GM19324 (cell line): ENCODE results near the gene ALDH4A1.
"Not testable (repeated sequence)": the region's sequence is repeated elsewhere in the genome, so short reads cannot be mapped to it uniquely, and the experiment has no call there.

Experiments used
- ATAC-seq: cut with Tn5 transposase; IDR thresholded peaks from one replicate; pipeline ENCODE4 v1.9.1; 2021; ENCODE audit warnings: mild to moderate bottlenecking, moderate library complexity; ENCODE audit not compliant: unreplicated experiment, low FRiP score

Gene ALDH4A1

DNA sequence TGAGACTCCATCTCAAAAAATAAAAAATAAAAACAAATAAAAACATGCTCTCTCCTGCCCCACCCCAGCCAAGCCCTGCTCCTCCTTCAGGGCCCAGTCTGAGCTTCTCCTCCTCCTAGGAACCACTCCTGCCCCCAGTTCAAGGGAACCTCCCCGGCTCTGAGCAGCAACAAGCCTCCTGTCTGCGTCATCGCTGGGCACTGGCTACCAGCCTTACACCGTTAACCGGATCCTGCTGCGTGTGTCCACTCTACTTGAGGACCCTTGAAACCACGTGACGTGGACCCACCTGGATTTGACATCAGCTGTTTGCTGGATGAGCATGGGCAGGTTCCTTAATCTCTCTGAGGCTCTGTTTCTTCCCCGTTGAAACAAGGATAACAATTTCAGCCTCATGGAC, 41.3 kb downstream of the ALDH4A1 start:
- ATAC-seq: no peak

DNA sequence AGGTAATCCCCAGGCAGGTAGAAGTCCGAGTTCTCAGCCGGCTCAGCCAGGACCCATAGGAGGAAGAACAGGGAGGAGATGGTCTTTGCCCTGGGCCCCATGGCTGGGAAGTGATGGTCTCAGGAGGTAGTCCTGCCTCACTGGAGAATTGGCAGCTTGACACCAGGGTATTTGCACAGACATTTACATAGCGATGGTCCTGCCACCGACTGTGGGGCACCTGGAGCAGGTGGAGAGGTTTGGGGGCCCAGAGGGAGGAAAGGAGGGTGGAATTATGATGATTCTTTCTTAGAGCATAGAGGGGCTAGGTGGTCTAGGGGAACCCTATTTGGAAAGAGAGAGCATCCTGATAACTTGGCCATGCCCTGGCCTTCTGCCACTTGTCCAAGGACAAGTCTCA, 42.8 kb downstream of the ALDH4A1 start, which contains the start of gene TAS1R2:
Gene TAS1R2, minus strand, starts transcription at position 101 of the 400 bp plus-strand sequence. Its CDS starts 0 bp downstream, at position 101.
- no peak for ATAC-seq

DNA sequence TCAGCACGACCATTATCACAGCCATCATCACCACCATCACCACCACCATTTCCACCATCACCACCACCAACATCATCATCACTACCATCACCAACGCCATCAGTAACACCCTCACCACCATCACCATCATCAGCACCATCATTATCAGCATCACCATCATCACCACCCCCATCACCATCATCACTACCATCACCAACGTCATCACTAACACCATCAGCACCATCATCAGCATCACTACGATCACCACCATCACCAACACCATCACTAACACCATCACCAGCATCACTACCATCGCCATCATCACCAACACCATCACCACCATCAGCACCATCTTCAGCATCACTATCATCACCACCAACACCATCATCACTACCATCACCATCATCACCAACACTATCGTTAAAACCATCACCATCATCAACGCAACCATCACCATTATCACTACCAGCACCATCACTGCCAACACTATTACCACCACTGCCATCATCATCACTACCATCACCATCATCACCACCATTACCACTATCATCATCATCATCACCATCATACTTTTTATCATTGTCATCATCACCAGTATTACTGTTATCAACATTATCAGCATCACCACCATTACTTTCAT, 44.2 kb downstream of the ALDH4A1 start:
- no peak for ATAC-seq

DNA sequence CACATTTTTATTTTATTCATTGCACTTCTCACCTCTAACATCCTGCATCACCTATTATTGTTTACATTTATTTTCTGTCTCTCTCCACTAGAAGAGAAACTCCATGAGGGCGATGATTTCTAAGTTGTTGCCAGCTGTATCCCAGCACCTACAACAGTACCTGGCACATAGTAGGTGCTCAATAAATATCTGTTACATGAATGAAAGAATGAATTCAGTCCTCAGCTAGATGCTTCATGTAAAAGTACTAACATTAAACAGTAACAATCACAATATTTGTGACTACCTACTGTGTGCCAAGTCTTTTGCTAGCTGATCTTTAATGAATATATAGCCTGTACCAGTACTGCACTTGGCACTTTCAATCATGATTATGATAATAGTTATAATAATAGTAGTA, 45.9 kb downstream of the ALDH4A1 start:
- ATAC-seq: no peak

DNA sequence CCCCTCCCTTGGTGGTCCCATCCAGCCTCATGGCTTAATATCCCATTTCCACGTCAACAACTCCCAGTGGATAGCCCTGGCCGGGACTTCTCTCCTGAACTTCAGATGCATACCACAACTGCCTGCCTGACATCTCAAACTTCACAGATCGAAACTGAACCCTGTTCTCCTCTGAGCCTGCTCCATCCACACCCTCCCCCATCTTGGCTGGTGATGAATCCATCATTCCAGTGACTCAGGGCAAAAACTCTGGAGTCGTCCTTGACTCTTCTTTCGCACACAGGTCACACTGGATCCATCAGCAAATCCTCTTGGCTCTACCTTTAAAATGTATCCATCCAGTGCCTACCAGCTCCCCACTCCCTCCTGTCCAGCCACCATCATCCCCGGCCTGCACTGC, 46.8 kb downstream of the ALDH4A1 start:
- ATAC-seq: no peak

DNA sequence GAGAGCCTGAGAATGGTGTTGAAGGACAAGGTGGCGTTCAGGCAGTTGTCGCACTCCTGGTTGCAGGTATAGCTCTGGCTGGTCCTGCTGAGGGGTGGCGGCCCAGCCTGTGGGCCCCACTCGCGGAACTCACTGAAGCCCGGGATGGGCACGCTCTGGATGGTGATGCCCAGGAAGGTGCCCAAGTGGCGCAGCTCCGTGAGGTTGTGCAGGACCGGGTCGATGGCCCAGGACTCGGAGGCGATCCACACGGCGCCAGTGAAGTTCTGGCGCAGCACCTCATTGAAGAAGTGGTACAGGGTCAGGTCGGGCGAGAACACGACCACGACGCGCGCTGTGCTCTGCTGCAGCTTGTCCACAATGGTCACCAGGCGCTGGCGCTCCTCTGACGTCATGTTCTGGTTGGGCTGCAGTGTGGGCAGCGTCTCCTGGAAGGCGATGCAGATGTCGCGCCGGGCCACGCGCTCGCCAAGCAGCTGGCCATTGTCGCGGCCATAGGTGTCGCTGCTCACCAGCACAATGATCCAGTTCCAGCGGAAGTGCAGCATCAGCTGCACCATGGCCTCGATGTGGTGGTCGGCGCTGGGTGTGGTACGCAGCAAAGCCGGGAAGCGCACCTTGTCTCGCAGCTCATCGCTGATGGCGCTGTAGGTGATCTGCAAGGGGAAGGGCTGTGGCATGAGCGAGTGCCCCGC, 47.9 kb downstream of the ALDH4A1 start:
- ATAC-seq: no peak

DNA sequence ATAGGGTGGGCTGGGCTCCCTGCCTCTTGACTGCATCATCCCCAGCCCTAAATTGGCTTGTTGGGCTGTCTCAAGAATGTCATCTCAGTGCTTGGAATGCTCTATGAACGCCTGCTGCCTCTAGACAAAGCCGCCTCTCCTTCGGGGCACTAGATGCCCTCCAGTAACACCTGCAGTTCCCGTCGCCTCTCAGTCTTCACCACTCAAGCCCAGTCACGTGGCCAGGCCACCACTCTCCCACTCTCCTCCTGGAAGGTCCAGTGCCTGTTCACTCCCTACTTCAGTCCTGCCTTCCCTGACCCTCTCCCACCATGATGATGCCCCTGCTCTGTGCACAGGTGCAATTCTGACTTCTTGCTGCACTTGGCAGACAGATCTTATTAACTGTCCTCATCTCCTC, 49.9 kb downstream of the ALDH4A1 start:
- no peak for ATAC-seq

DNA sequence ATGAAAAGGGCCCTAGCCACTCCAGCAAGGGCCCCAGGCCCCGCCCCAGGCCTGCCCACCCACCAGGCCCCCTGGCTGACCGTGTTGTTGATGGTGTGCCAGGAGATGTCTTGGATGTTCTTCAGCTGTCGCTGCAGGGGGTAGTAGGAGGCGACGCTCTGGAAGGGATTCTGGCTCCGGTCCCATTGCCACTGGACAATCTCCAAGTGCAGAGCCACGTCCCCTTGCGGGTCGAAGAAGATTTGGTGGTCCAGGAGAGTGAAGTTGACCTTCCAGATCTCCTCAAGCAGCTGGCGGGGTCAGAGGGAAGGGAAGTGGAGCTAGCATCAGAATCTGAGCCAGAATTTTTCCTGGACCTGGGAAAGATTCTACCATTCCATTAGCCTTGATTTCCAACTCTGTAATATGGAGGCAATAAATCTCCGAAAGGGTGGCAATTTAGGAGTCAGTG, 53.1 kb downstream of the ALDH4A1 start:
- no peak for ATAC-seq

DNA sequence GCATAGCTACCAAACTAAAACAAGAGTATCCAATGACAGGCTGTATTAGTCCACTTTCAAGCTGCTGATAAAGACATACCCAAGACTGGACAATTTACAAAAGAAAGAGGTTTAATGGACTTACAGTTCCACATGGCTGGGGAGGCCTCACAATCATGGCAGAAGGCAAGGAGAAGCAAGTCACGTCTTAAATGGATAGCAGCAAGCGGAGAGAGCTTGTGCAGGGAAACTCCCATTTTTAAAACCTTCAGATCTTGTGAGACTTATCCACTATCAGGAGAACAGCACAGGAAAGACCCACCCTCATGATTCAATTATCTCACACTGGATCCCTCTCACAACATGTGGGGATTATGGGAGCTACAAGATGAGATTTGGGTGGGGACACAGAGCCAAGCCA, 54.6 kb downstream of the ALDH4A1 start:
- not testable (repeated sequence) for ATAC-seq

DNA sequence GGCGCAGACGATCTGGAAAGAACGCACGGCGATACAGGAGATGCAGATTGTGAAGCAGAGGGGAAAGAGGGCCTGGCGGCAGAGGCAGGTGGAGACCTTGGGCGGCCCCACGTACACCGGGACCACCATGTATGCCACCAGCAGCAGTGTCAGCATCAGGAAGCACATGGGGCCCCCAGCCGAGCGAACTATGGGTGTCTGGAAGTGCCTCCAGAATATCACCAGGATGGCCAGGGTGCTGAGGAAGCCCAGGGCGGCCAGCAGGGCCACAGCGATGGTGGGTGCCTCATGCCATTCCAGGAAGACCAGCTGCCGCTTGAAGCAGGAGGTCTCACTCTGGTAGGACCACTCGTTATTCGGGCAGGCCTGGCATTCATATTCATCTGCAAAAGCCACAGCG, 62.2 kb downstream of the ALDH4A1 start:
- ATAC-seq: no peak

DNA sequence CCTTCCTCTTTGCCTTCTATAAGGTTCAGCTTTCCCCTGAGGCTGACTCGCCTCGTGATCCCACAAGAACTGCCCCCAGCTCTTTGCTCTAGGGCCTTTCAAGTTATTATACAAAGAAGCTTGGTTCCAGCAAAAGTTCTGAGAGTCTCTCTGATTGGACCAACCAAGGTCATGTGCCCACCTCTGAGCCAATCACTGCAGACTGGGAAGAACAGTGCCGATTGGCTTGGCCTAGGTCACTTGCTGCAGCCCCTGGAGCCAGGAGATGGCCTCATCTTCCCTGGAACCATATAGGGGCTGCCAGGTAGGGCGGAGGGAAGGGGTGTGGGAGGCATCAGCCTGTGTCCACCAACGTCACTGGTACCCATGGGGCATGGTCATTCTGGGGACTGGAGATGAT, 65.7 kb downstream of the ALDH4A1 start:
- ATAC-seq: no peak

DNA sequence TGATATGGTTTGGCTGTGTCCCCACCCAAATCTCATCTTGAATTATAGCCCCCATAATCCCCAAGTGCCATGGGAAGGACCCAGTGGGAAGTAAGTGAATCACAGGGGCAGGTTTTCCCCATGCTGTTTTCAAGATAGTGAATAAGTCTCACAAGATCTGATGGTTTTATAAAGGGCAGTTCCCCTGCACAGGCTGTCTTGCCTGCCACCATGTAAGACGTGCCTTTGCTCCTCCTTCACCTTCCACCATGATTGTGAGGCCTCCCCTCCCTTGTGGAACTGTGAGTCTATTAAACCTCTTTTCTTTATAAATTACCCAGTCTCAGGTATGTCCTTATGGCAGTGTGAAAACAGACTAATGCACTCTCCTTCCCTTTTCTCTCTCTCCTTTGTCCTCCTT, 70.0 kb downstream of the ALDH4A1 start:
- not testable (repeated sequence) for ATAC-seq

DNA sequence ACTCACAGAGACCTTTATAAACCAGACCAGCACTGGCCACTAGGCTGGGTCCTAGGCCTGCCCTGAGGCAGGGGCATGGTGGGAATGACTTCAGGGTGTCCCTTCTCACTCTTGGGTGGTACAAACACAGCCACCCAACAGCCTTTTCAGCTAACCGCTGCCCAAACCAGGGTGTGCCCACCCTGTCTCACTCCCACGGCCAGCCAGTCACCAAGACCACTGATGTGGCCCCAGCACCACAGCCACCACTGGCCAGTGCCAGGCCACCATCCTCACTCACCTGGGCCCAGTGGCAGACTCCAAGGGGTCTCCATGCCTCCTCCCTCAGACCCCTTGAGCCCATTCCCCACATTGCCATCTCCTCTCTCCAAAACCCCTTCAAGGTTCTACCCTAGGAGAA, 70.7 kb downstream of the ALDH4A1 start:
- no peak for ATAC-seq

DNA sequence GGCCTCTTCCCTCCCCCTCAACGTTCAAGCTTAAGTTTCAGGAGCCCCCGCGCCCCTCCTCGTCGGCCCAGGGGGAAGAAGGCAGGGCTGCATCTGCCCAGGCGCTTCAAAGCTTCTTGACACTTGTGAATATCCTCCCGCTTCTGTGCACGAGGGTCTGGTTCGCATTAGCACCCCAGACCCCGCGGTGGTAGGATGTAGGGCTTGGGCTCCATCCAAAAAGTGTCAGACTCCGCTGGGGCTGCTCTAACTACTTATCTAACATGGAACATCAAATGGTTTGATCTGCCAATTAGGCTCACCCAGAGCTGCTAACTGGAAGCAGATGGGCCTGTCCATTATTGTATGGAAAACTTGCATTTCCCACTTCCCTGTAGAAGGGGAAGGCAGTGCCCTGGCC, 71.8 kb downstream of the ALDH4A1 start:
- no peak for ATAC-seq

DNA sequence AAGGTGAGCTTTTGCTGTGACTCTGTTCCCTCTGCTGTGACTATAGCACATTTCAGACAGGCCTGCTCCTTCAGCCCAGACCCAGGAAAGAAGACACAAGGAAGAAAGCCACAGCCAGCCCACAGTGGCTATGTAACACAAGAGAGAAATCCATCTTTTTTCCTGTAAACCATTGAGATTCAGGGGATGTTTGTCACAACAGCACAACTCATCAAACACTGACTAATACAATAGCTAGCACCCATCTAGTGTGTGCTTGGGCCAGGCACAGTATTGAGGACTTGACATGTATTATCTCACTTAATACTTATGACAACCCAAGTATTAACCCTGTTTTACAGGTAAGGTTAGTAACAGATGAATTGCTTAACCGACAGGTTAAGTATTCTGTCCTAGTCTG, 72.7 kb downstream of the ALDH4A1 start:
- ATAC-seq: no peak

DNA sequence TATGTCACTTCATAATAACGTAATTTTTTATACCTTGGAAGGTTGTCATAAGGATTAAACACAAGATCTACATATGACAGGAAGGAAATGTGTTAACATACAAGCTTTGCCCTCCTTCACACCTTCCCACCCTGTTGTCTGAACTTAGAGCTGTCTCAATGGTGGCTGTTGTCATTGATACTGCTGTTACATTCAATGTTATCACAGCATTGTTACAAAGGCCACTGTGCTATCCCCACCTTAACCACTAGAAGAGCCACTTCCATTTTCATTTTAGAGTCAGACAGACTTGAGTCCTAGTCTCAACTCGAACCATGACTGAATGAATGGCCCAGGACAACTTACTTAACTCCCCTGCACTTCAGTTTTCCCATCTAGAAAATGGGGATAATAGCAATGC, 74.1 kb downstream of the ALDH4A1 start:
- ATAC-seq: no peak

DNA sequence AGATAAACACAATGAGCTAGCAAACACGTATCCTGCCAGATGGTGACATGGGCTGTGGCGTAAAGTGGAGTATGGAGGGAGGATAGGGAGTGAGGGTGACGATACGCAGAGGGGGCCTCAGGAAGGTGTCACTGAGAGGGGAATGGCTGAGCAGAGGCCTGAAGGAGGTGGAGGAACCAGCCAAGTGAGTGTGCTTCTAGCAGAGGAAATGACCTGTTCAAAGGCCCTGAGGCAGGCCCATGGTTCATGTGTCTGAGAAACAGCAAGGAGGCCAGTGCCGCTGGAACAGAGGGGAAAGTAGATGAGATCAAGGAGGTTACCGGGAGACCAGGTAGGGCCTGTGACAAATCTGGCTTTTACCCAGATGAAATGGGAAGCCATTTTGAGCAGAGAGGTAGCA, 78.9 kb downstream of the ALDH4A1 start:
- no peak for ATAC-seq
